IMR-90 (cell line): ENCODE measurements around the gene ZBTB1. TPM values are rescaled to one million over a fixed set of nuclear protein-coding genes. Genes with fewer than 3 reads are reported as not detected.

Source experiments
- ATAC-seq: fragments of 200-7000 bp; cut with Tn5 transposase; 2 replicates; pipeline ENCODE4 v1.9.1; 2020; ENCODE audit warnings: low read depth, mild to moderate bottlenecking, moderate library complexity
- BruUV-seq: library from RNA; stranded (reverse); fragments of 400-500 nt; replicated peaks from 2 replicates; lab custom pipeline; 2021; lab: Mats Ljungman, UMichigan
- CTCF ChIA-PET: fragments of 300-600 bp; formaldehyde crosslinking; extraction: SDS; loops from one replicate; lab custom pipeline; 2021; ENCODE audit warnings: antibody characterized with exemption; lab: Yijun Ruan, JAX
- POLR2A ChIA-PET: fragments of 300-600 bp; sonication (Branson Sonifier 250); formaldehyde crosslinking; loops from one replicate; lab custom pipeline; 2022; ENCODE audit warnings: antibody characterized with exemption; ENCODE audit not compliant: unreplicated experiment; lab: Charles Lee
- DNase-seq: peaks from one replicate; pipeline ENCODE4 v3.0.0; 2013
- H2AFZ ChIP-seq: replicated peaks from 2 replicates; pipeline ENCODE3; 2013; ENCODE audit warnings: low read length, mild to moderate bottlenecking; ENCODE audit not compliant: poor library complexity
- H2AK5ac ChIP-seq: 2 replicates; pipeline ENCODE4 v1.6.1; 2013; ENCODE audit warnings: low read depth, low read length, inconsistent platforms
- H2AK9ac ChIP-seq: replicated peaks from 2 replicates; pipeline ENCODE3; 2013; ENCODE audit warnings: mild to moderate bottlenecking, low read depth, low read length, moderate library complexity; ENCODE audit not compliant: poor library complexity
- H2BK120ac ChIP-seq: 2 replicates; pipeline ENCODE4 v1.6.1; 2013; ENCODE audit warnings: low read depth, low read length, inconsistent platforms
- H2BK15ac ChIP-seq: 3 replicates; pipeline ENCODE4 v1.6.1; 2013; ENCODE audit warnings: low read depth, low read length, inconsistent platforms
- H2BK20ac ChIP-seq: 2 replicates; pipeline ENCODE4 v1.6.1; 2013; ENCODE audit warnings: low read depth, mild to moderate bottlenecking, inconsistent platforms, low read length, moderate library complexity
- H2BK5ac ChIP-seq: 2 replicates; pipeline ENCODE4 v1.6.1; 2013; ENCODE audit warnings: mild to moderate bottlenecking, low read depth, low read length, inconsistent platforms; ENCODE audit not compliant: poor library complexity, severe bottlenecking
- H3K14ac ChIP-seq: replicated peaks from 2 replicates; pipeline ENCODE4 v1.6.1; 2013; ENCODE audit warnings: low read depth, low read length, inconsistent platforms
- H3K18ac ChIP-seq: 2 replicates; pipeline ENCODE4 v1.6.1; 2013; ENCODE audit warnings: low read depth, low read length, control low read depth
- H3K23ac ChIP-seq: 2 replicates; pipeline ENCODE4 v1.6.1; 2013; ENCODE audit warnings: low read depth, low read length, inconsistent platforms
- H3K27ac ChIP-seq: 2 replicates; pipeline ENCODE4 v1.5.1; 2013; ENCODE audit warnings: mild to moderate bottlenecking, control low read depth, low read length; ENCODE audit not compliant: insufficient read depth
- H3K27me3 ChIP-seq: 2 replicates; pipeline ENCODE4 v1.6.1; 2013; ENCODE audit warnings: low read length; ENCODE audit not compliant: control insufficient read depth, insufficient read depth
- H3K36me3 ChIP-seq: 2 replicates; pipeline ENCODE4 v1.6.1; 2013; ENCODE audit warnings: low read length, mixed read lengths; ENCODE audit not compliant: control insufficient read depth, insufficient read depth
- H3K4ac ChIP-seq: 2 replicates; pipeline ENCODE4 v1.6.1; 2013; ENCODE audit warnings: low read depth, low read length, inconsistent platforms
- H3K4me1 ChIP-seq: 2 replicates; pipeline ENCODE4 v1.6.1; 2013; ENCODE audit warnings: low read length, mixed read lengths; ENCODE audit not compliant: control insufficient read depth, insufficient read depth
- H3K4me2 ChIP-seq: 2 replicates; pipeline ENCODE4 v1.6.1; 2013; ENCODE audit warnings: low read depth, mild to moderate bottlenecking, control low read depth, low read length, moderate library complexity
- H3K4me3 ChIP-seq: 2 replicates; pipeline ENCODE4 v1.5.1; 2013; ENCODE audit warnings: low read depth, mild to moderate bottlenecking, control low read depth, low read length, moderate library complexity; ENCODE audit not compliant: insufficient read depth
- H3K56ac ChIP-seq: 2 replicates; pipeline ENCODE4 v1.6.1; 2013; ENCODE audit warnings: low read length, inconsistent platforms; ENCODE audit not compliant: insufficient read depth; ENCODE audit errors: extremely low read depth
- H3K79me1 ChIP-seq, 2 experiments: 2 replicates each; pipeline ENCODE4 v1.6.1; 2013; ENCODE audit warnings: low read length in 2 of 2, inconsistent platforms in 1 of 2, low read depth in 1 of 2
- H3K9ac ChIP-seq: 2 replicates; pipeline ENCODE4 v1.6.1; 2013; ENCODE audit warnings: low read depth, low read length, control low read depth
- H3K9me1 ChIP-seq: 2 replicates; pipeline ENCODE4 v1.6.1; 2013; ENCODE audit warnings: low read length, inconsistent platforms; ENCODE audit not compliant: insufficient read depth
- H3K9me3 ChIP-seq: 2 replicates; pipeline ENCODE4 v1.6.1; 2013; ENCODE audit warnings: low read length; ENCODE audit not compliant: control insufficient read depth, insufficient read depth
- H4K20me1 ChIP-seq: 2 replicates; pipeline ENCODE4 v1.6.1; 2013; ENCODE audit warnings: low read length, inconsistent platforms; ENCODE audit not compliant: insufficient read depth
- H4K5ac ChIP-seq: 2 replicates; pipeline ENCODE4 v1.6.1; 2013; ENCODE audit warnings: mild to moderate bottlenecking, low read depth, low read length, control low read depth
- H4K8ac ChIP-seq, 2 experiments: 2 replicates each; pipeline ENCODE4 v1.6.1; 2013; ENCODE audit warnings: low read depth in 2 of 2, low read length in 2 of 2, control low read depth in 1 of 2, inconsistent platforms in 1 of 2
- H4K91ac ChIP-seq: 2 replicates; pipeline ENCODE4 v1.6.1; 2013; ENCODE audit warnings: low read depth, low read length, inconsistent platforms; ENCODE audit not compliant: insufficient read depth
- BHLHE40 ChIP-seq: fragments of 150-350 bp; IDR thresholded peaks from 2 replicates; pipeline ENCODE4 v1.6.1; 2016; ENCODE audit warnings: mild to moderate bottlenecking, low read depth, low read length
- CEBPB ChIP-seq: IDR thresholded peaks from 2 replicates; pipeline ENCODE4 v1.6.1; 2012; ENCODE audit warnings: low read depth, low read length, improper control_type of control experiment
- CHD1 ChIP-seq: IDR thresholded peaks from 2 replicates; pipeline ENCODE4 v1.6.1; 2012; ENCODE audit warnings: low read depth, low read length, improper control_type of control experiment
- FOS ChIP-seq: fragments of 150-350 bp; IDR thresholded peaks from 2 replicates; pipeline ENCODE4 v1.6.1; 2016; ENCODE audit warnings: low read depth, low read length
- MAZ ChIP-seq: IDR thresholded peaks from 2 replicates; pipeline ENCODE4 v1.6.1; 2012; ENCODE audit warnings: low read depth, mild to moderate bottlenecking, low read length, improper control_type of control experiment, moderate library complexity, borderline replicate concordance
- NFE2L2 ChIP-seq: fragments of 150-350 bp; IDR thresholded peaks from 2 replicates; pipeline ENCODE4 v1.6.1; 2016; ENCODE audit warnings: low read depth, mild to moderate bottlenecking, low read length
- POLR2A ChIP-seq: IDR thresholded peaks from 2 replicates; pipeline ENCODE4 v1.6.1; 2012; ENCODE audit warnings: mild to moderate bottlenecking, low read depth, low read length
- RCOR1 ChIP-seq: IDR thresholded peaks from 2 replicates; pipeline ENCODE4 v1.6.1; 2012; ENCODE audit warnings: mild to moderate bottlenecking, low read length, improper control_type of control experiment; ENCODE audit not compliant: insufficient replicate concordance
- SMC3 ChIP-seq: fragments of 150-350 bp; IDR thresholded peaks from 2 replicates; pipeline ENCODE4 v1.6.1; 2016; ENCODE audit warnings: low read depth, mild to moderate bottlenecking, antibody characterized with exemption, low read length, moderate library complexity
- USF2 ChIP-seq: fragments of 150-350 bp; IDR thresholded peaks from 2 replicates; pipeline ENCODE4 v1.6.1; 2017; ENCODE audit warnings: mild to moderate bottlenecking, antibody characterized with exemption, low read length, low read depth
- WGBS, 2 experiments: methylation state at CpG; one replicate each; pipeline versions ENCODE4 v1.1.5 to v1.1.7; 2013; ENCODE audit warnings: missing lambda C conversion rate in 2 of 2; ENCODE audit not compliant: insufficient read length in 1 of 2; ENCODE audit errors: extremely low coverage in 2 of 2; 5-methylcytosine and 5-hydroxymethylcytosine counted together
- dilution Hi-C: fragments of 300-500 bp; cut with HindIII; formaldehyde crosslinking; loops from one replicate; pipeline ENCODE4 v1.14.3; 2018; ENCODE audit warnings: low sequenced_read_pairs; ENCODE audit not compliant: unreplicated experiment
- in situ Hi-C: fragments of 300-500 bp; cut with MboI; formaldehyde crosslinking; loops from 3 replicates; pipeline ENCODE4 v1.14.3; 2019; ENCODE audit warnings: low sequenced_read_pairs, inconsistent platforms, mixed read lengths
- intact Hi-C: fragments of 100-400 bp; cut with micrococcal nuclease; formaldehyde crosslinking; loops from 2 replicates; pipeline ENCODE4 v1.10.0; 2022
- polyA plus RNA-seq, 3 experiments: library from polyadenylated mRNA; depleted of rRNA; stranded (reverse); fragments of >200 nt; gene quantifications; 2 replicates each; pipeline ENCODE4 v1.2.3, GENCODE V29; 2012; ENCODE audit warnings: low replicate concordance in 1 of 3
- total RNA-seq: library from RNA; depleted of rRNA; stranded (reverse); fragments of >200 nt; gene quantifications from 2 replicates; pipeline ENCODE4 v1.2.3, GENCODE V29; 2012

ZBTB1 gene
- total and polyA plus RNA-seq, 2 of the 4 experiments (the other 2 are of a cell fraction), result 19.0 to 37.3 TPM

- Histone ChIP-seq H4K91ac (no peak overlapping the region), H2BK5ac (no peak overlapping the region), H3K4me1 (no peaks in the 10 kb centered on the region), H3K27ac (no peak overlapping the region), H3K14ac (no peak overlapping the region), H4K5ac (no peak overlapping the region), H3K23ac (no peak overlapping the region), H4K8ac (no peak overlapping the region), H3K79me1 (no peaks in the 10 kb centered on the region), H4K20me1 (no peaks in the 10 kb centered on the region), H2AK5ac (0 out of 2 replicates have a peak overlapping the region, but pooled peaks have one; percentile 29), H2AK9ac (no peak overlapping the region), H3K36me3 (no peaks in the 10 kb centered on the region), H3K4ac (no peak overlapping the region), H3K9ac (no peak overlapping the region), H2BK120ac (no peak overlapping the region), H3K4me3 (no peak overlapping the region), H3K4me2 (no peak overlapping the region), H2AFZ (peak overlapping the region; percentile 56), H3K56ac (no peak overlapping the region), H3K18ac (no peak overlapping the region), H3K27me3 (no peaks in the 10 kb centered on the region), H3K9me1 (no peaks in the 10 kb centered on the region), H2BK15ac (no peak overlapping the region), H2BK20ac (no peak overlapping the region), H3K9me3 (no peaks in the 10 kb centered on the region)
- dilution Hi-C loops, result no loop called here
- DNase-seq, result peak; percentile 92
- intact Hi-C loops, result no loop called here
- no CpG with 5 or more reads among the region's 5 CpGs for WGBS, 2 experiments
- CTCF ChIA-PET, result interaction anchor here (0.6 to 1.3 kb wide), 4 partner anchors 10 to 464 kb away, joined by 3 to 9 read pairs (median 3); partner anchors contain the start of gene HSPA2
- no TSS peak for BruUV-seq
- TF ChIP-seq RCOR1, result no peak
- peak; percentile 95 for TF ChIP-seq CEBPB
- TF ChIP-seq MAZ, result no peak
- TF ChIP-seq SMC3, result no peak
- no peak for TF ChIP-seq CHD1
- no peak for TF ChIP-seq POLR2A
- TF ChIP-seq BHLHE40, result peak; percentile 14; the same call in 1 of the 2 replicates
- no peak for TF ChIP-seq USF2
- TF ChIP-seq NFE2L2, result peak; percentile 22; the same call in 1 of the 2 replicates
- TF ChIP-seq FOS, result peak; percentile 81; the same call in 1 of the 2 replicates
- peak; percentile 96 for ATAC-seq
- POLR2A ChIA-PET, result interaction anchor here (0.6 kb wide), 1 partner anchor 114 kb away, joined by 5 read pairs; no protein-coding TSS in a partner anchor
- in situ Hi-C loops, result no loop called here
Observed at GRCh38 chr14:64556526-64556925, 52.0 kb downstream of the ZBTB1 start.
